UCSD-AML1 (cell line): Measurements from ENCODE around the gene USP34.

Source experiments
- DNase-seq: peaks from one replicate; lab custom pipeline; 2025; ENCODE audit not compliant: unreplicated experiment; lab: John Stamatoyannopoulos, UW

USP34 gene

DNA sequence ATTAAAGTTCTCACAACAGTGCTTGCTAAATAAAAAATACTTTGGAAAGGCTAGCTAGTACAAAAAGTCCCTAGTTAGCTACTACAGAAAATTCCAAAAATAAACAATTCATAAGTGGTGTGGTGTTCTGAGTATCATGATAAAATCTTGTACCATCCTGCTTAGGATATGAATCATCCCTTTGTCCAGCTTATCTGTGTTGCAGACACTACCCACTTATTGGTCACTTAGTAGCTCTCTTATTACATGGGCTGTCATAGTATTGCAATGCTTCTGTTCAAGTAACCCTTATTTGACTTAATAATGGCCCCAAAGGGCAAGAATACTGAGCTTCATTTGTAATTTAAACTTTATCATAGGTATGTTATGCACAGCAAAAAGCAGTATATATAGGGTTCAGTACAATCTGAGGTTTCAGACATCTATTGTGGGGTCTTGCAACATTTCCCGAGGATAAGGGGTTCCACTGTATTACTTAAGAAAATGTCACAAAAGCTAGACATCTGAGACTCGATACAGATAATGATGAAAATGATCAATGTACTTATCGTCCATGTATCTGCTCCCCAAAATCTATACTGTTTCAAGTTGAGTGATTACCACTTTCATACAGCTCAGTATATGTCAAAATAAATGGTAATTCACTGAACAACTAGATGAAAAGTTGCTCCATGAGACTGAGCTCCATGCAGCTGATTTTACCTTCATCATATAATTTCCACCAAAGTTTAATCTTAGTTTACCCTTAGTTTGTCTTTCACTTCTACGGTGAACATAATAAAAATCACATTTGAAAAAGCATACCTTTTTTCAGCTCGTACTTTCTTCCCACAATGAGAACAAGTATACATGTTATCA is 215.1 kb downstream of the USP34 start:
- no peak for DNase-seq

DNA sequence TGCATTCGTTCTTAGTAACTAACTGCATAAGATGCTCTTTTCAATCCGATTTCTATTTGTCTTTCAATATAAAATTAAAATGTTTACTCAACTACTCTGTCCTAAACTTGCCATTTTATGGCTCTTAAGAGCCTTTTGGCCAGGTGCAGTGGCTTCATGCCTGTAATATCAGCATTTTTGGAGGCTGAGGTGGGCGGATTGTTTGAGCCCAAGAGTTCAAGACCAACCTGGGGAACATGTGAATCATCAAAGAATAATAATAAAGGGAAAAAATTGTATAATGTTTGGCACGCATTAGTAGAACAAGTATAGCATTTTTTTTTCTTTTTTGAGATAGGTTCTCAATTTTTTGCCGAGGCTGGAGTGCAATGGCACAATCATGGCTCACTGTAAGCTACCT is 216.4 kb downstream of the USP34 start:
- no peak for DNase-seq

DNA sequence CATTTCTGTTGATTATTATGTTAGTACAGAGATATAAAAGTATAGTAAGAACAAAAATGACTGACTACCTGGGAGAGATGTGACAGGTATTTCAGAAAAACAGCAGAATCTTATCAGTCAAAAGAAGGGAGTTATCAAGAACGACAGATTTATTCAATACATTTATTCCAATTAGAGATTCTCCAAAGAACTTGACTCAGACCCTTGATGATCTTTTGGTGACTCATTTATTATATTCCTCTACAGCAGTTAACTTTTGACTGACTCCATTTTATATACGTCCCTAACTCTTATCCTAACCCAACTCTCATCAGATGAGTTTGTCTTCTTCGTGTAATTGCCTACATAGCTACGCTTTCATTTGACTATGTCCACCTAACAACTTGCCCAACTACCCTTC is 217.8 kb downstream of the USP34 start:
- DNase-seq = no peak

DNA sequence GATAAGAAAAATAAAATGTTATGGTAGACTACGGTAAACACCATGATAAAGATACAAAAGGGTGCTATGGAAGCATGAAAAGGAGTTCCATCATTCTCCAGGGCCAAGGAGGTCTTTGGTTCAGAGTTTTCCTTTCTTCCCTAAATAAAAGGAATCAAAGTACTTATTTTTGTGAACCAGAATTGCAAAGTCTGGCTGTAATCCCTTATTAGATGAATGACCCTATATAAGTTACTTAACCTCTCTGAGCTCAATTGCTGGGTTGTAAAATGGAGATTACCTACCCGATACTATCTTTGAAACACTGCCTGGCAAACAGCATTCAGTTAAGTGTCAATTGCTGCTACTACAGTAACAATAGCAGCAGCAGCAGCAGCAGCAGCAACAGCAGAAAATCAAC is 218.9 kb downstream of the USP34 start:
- no peak for DNase-seq

DNA sequence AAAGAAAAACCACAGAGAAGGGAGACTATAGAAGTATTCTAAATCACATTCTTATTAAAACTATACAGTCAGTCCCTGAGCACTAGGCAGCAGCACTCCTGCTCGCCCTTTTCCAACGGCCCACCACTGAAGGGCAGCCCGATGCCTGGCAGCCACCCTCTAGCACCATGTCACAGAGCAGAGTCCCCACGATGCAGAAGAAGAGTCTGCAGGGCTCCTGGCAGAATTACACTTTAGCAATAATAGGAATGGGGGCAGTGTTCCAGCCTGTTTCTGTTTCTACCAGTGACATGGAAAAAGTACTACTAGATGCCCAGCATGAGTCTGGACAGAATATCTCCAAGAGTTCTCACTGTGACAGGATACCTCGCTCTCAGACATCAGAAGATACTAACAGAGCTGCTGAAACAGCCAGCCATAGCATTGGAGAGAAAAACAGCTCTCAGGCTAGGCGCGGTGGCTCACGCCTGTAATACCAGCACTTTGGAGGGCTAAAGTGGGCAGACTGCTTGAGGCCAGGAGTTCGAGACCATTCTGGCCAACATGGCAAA is 221.3 kb downstream of the USP34 start:
- DNase-seq = no peak

DNA sequence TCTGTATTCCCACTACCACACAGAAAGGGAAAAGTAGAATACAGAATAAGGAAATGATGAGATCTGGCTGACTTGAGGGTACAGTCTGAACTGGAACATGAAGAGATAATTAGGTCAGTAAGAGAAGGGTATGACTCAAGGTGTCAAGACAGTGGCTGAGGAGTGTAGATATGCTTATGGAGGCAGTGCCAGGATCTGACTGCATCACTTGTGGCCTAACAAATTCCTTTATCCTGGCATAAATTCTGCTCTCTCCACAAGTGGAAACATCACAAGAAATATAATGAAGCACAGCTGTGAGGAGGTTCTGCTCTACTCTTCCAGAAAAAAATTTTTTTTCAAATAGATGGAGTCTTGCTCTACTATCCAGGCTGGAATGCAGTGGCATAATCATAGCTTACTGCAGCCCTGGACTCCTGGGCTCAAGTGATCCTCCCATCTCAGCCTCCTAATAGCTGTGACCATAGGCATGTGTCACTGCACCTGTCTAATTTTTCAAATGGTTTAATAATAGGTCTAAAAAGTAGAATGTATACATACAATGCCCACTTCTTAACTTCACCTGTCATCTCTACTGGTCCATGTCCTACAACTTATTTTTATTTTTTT is 223.6 kb downstream of the USP34 start:
- no peak for DNase-seq

DNA sequence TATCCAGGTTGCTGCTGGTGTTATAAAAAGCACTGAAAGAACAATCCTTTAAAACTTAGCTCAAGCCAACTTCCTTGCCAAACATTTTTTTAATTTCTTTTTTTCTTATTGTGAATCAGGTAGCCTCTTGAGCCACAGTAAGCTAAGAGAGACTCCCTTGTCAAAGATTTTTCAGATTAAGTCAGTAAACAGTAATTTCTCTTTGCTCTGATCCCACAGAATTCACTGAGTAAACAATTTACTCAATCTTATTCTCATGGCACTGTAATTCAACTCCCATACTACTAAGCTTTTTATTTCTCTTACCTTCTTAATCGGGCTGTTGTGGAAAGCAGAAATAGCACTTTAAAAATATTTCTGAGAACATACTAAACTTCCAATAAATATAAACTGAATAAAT is 226.2 kb downstream of the USP34 start:
- no peak for DNase-seq

DNA sequence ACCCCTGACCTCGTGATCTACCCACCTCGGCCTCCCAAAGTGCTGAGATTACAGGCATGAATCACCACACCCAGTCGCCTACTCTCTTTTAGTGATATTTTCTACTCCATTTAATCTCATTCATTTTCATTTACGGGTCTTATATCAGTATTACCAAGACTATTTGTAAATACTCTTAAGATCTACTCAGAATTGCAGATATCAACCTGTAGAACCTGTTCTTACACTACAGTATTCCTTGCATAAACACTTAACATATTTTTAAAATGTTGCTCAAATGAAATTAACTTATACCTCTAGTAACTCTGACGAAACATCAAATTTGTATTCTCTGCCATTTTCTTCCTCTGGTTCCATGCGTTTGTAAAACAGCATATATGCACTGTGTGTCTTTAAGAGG is 229.6 kb downstream of the USP34 start:
- DNase-seq = no peak

DNA sequence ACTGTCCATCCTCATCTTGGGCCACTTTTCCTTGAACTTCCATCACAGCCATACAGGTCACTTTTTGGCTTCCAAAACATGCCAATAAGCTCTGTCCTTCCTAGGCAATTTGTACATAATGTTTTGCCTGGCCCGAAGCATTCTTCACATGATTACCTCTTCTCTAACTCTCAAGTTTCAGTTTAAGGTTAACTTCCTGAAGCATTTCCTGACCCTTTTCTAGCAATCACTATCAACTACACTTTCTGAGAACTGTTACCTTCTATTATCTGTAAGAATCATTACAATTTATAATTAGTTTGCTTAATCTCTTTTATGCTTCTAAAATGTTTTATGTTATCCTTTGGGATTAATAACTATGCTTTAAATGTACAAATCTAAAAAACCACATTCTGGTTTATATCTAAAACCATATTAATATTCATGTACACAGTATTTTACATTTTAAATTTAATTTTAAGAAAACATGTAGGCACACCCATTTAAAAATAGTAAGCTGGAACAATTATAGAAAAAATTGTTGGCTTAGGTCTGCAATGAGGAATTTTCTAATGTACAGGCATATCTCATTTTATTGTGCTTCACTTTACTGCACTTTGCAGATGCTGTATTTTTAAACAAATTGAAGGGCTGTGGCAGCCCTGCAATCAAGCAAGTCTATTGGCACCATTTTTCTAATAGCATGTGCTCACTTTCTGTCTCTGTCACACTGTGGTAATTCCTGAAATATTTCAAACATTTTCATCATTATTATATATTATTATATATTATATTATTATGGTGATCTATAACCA is 232.5 kb downstream of the USP34 start:
- no peak for DNase-seq

DNA sequence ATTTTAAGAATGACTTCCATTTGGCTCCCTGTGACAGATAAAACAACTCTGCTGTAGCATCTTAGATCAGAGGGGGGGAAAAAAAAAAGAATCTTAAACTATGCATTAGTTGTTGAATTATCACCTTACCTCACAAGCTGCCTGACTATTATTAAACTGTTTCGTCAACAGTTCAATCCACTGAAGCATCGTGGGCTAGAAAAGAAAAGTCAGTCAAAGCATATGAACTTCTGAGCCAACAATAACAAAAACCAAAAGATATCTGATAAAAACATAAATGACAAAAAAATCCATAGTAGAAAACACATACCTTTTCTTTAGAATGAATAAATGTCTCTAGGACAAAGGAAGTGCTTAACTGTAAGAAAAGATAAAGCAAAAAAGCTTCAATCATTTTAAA is 235.2 kb downstream of the USP34 start:
- no peak for DNase-seq

DNA sequence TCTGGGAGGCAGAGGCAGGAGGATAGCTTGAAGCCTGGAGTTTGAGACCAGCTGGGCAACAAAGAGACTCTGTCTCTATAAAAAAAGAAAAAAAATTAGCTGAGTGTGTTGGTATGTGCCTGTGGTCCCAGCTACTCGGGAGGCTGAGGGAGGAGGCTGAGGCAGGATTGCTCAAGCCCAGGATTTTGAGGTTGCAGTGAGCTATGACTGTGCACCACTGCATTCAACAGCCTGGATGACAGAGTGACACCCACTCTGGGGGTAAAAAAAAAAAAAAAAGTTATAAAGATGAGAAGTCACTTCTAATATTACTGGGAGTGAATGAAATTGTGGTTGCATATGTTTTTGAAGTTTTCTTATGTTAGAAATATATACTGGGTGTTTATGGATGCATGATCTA is 237.3 kb downstream of the USP34 start:
- DNase-seq = no peak

DNA sequence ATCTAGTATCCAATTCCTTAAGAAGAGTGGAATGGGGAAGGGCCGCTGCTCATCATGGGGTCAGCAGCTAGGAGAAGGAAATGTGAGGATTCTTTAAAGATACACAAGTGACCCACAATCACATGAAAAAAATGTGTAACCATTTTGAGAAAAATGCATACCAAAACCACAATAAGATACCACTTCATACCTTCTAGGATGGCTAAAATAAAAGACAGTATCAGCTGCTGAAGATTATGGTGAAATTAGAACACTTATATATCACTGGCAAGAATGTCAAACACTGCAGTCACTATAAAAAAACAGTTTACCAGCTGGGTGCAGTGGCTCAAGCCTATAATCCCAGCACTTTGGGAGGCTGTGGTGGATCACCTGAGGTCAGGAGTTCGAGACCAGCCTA is 241.0 kb downstream of the USP34 start:
- no peak for DNase-seq

DNA sequence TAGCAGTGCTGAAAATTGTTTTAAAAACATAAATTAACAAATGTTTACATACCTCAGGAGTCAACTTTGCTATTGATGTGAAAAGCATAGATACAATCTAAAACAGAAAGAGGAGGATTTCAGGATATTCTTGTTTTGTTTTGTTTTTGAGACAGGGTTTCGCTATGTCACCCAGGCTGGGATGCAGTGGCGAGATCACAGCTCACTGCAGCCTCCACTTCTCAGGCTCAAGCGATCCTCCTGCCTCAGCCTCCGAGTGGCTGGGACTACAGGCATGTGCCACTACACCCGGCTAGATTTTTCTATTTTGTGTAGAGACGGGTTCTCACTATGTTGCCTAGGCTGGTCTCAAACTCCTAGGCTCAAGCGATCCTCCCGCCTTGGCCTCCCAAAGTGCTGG is 248.3 kb downstream of the USP34 start:
- no peak for DNase-seq

DNA sequence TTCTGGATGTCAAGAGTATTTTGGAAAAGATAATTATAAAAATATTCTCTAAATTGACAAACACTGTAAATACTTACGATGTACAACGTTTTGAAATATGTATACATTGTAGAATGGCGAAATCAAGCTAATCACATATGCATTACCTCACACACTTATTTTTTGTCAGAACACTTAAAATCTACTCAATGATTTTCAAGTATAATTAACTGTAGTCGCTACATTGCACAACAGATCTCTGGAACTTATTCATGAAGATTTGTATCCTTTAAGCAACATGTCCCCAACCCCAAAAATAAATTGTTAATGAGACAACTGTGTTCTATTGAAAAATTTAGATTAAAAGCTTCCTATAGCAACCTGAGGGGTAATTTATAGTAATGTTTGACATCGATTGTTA is 249.1 kb downstream of the USP34 start:
- DNase-seq = no peak

DNA sequence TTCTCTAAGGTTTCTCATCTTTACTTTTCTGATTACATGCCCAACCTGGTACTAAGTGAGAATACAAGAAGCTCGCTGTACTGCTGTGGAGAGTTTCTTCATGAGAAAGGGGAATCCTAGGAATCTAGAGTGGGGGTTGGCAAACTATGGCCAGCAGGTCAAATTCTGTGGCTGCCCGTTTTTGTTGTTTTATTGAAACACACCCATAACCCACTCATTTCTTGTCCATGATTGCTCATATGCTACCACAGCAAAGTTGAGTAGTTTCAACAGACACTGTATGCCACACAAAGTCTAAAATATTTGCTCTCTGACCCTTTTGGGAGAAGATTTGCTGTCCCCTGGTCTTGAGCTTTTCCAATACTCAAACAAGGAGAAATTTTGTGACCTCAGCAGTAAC is 250.1 kb downstream of the USP34 start:
- DNase-seq = no peak

DNA sequence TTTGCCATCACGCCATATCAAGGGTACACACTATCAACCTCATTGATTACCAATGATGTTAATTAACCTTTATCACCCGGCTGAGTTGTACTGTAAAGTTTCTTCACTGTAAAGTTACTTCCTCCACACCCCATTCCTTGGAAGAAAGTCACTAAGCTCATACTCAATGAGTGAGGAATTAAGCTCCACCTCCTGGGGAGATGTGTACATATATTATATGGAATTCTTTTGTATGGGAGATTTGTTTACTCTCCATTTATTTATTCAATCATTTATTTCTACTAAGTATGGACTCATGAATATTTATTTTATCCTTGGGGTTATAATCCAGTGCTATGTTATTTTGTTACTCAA is 252.1 kb downstream of the USP34 start:
- DNase-seq = no peak

DNA sequence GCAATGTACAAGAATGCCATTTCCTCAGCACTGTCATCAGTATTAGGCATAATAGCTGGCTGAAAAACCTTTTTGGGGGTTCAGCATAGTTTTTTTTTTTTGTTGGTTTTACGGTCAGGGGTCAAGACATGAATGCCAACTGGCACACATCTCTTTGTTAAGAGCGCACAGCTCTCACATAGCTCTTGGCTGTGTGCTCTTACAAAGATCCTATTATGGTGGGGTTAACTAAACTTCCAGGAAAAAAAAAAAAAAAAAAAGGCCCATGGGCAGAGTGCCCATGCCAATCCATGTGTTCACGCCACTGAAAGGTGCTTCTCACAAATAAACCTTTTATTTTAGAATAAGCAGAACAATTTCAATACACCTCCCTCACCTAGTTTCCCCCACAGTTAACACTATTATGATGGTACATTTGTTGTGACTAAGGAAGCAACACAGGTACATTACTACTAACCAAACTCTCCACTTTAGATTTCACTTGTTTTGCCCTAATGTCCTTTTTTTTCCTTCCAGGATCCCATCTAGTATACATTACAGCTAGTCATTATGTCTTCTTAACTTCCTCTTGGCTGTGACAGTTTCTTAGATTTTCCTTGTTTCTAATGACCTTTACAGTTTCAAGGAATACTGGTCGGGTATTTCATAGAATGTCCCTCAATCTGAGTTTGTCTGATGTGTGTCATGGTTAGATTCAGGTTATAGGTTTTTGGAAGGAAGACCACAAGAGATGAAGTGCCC is 252.6 kb downstream of the USP34 start:
- DNase-seq = no peak

DNA sequence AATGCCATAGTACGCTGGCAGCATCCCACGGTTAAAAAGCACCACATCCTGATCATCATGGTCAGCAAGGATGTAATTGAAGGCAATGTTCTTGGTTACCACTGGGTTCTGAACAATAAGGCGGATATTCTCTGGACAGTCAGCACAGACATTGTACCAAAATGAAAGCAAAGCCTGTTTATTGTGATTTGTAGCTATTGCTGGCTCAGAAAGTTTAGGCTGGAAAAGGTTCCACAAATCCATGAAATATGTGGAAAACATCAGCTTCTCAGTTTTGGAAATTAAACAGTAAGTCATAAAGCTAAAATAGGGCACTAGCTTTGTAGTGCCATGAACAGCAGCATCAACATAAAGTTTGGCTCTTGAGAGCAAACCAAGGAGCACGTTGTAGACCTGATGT is 256.7 kb downstream of the USP34 start:
- DNase-seq = no peak

DNA sequence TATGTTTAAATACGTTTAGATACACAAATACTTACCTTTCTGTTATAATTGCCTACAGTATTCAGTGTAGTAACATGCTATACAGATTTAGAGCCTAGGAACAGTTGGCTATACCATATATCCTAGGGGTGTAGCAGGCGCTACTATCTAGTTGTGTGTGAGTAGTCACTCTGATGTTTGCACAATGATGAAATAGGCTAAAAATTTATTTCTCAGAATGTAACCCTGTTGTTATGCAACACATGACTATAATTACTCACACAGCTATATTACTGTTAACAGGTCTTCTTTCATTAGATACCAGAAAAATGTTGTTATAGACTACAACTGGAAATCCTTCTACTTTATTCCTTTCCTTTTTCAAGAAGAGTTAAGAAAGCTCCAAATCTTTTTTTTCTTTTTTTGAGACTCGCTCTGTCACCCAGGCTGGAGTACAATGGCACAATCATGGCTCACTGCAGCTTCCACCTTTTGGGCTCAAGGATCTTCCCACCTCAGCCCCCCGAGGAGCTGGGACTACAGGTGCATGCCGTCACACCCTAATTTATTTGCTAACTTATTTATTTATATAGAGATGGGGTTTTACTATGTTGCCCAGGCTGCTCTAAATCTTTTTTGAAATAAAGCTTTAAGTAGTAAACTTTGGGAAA is 260.4 kb downstream of the USP34 start:
- no peak for DNase-seq

DNA sequence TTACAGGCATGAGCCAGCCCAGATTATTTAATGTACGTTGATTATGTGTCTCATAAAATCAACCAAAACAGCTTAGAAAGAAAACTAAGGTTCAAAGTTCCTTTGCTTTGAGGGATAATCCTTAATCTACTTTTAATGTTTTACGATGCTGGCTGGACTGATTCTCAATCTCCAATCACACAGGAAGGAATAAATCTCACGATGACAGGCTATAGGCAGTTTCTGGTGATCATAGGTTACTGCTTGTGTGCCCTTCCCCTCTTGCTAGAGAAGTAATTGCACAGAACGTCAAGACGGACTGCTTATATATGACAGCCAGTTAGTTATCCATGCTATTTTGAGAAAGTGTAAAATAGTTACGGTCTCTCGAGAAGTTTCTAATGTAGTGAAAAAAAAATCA is 265.8 kb downstream of the USP34 start:
- no peak for DNase-seq

DNA sequence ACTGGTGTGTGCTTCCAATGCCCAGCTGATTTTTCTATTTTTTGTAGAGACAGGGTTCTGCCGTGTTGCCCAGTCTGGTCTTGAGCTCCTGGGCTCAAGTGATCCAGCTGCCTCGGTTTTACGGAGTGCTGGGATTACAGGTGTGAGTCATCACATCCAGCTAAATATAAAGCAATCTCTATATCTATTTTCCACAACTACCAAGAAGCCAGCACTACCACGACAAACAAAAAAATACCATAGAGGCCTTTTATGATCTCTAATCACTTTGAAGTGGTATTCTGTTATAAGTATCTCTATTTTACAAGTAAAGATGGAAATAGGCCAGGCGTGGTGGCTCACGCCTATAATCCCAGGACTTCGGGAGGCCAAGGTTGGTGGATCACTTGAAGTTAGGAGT is 274.2 kb downstream of the USP34 start:
- DNase-seq = no peak
